Erythroblast (primary cell): ENCODE results near the gene ZFYVE28.

Experiments
- DNase-seq, 2 experiments: peaks; one replicate each; lab custom pipeline; 2025; lab: John Stamatoyannopoulos, UW
- GATA1 ChIP-seq: IDR thresholded peaks from 2 replicates; pipeline ENCODE4 v1.6.1; 2011; ENCODE audit warnings: low read depth, mild to moderate bottlenecking, control low read depth, low read length, moderate library complexity
- POLR2A ChIP-seq: IDR thresholded peaks from 2 replicates; pipeline ENCODE4 v1.6.1; 2011; ENCODE audit warnings: mild to moderate bottlenecking, low read length

ZFYVE28 gene

GRCh38 chr4:2303686-2304320, 114.6 kb downstream of the ZFYVE28 start:
- no peak for DNase-seq
- TF ChIP-seq POLR2A (no peak), GATA1 (no peak)

DNA sequence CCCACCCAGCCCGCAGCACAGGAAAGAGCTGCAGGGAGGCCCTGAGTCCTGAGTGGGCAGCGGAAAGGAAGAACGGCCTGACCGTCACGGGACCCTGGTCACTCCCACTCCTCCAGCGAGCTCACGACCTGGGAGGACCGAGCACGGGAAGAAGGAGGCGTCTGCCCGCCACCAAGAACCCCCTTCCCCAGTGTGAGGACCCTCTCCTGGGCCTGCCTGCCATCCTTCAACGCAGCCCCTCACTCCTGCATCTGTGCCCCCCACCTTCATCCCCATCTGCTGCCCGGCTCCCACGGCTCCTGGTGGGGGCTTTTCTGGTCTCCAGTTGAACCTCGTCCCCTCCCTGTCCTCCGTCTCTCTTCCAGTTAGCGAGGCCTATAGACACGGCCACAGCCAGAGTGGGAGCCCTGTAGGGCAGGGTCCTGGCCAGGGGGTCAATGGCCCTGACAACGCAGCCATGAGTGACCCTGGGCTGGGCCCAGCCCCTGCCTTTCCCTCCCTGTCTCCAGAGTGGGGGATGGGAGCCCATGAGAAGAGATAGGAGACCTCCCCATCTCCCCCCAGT, 115.2 kb downstream of the ZFYVE28 start:
- TF ChIP-seq GATA1 = no peak
- no peak for TF ChIP-seq POLR2A
- DNase-seq = no peak

DNA sequence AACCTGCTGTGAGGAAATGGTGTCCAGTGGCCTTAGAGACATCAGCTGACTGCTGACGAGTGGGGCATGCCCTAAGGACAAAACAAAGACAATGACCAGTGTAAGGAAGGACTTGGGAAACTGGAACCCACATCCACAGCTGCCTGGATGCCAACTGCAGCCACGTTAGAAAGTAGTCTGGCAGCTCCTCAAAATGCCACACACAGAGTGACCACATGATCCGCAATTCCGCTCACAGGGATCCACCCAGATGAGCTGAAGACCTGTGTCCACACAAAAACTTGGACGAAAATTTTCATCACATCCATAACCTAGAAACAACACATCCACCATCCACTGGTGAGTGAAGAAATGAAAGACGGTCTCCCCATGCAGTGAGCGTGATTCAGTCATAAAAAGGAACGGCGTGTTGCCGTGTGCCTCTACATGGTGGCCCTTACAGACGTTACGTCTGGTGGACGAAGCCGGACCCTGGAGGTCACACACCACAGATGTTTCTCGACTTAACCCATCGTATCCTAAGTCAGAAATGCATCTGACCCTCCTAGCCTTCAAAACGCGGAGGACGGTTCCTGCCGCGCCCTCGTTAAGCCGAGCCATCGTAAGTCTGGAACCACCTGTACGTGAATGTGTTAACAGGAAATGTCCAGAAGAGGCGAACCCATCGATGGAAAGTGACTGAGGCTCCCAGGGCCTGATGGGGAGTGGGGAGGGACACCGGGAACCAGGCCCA, 115.9 kb downstream of the ZFYVE28 start:
- no peak for DNase-seq

DNA sequence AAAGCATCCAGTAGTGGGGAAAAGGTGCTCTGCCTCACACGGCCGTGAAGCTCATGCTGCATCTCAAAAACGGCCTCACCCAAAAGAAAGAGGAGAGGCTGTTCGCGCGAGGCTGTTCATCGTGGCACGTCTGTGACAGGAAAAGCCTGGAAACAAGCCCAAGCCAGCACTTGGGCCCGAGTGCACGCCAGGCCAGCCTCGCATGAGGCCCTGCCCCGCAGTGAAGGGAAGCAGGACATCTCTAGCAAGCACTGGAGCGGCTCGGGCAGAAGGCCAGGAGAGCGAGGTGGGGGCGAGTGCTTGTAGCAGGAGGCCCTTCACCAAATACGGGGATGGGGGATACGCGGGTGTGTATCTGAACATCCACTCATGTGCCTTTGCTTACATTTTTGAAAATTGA, 116.6 kb downstream of the ZFYVE28 start:
- no peak for DNase-seq
- no peak for TF ChIP-seq GATA1
- no peak for TF ChIP-seq POLR2A

More for the DNA sequence above, 115.9 kb downstream of the ZFYVE28 start:
- TF ChIP-seq GATA1 (no peak), POLR2A (no peak)

GRCh38 chr4:2301225-2301642, 117.2 kb downstream of the ZFYVE28 start:
- DNase-seq = no peak
- TF ChIP-seq POLR2A = no peak
- no peak for TF ChIP-seq GATA1

GRCh38 chr4:2300431-2301224, 117.8 kb downstream of the ZFYVE28 start:
- no peak for TF ChIP-seq POLR2A
- TF ChIP-seq GATA1 = no peak
- DNase-seq = no peak

DNA sequence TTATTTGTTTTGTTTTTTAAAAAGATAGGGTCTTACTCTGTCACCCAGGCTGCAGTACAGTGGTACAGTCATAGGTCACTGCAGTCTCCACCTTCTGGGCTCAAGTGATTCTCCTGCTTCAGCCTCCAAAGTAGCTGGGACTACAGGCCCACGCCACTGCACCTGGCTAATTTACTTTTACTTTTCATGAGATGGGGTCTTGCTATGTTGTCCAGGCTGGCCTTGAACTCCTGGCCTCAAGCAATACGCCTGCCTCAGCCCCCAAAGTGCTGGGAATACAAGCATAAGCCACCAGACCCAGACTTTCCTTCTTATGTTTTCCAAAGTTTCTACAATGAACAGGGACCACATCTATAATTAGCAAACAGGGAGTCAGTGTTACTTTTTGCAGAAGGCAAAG, 118.7 kb downstream of the ZFYVE28 start:
- DNase-seq = no peak
- no peak for TF ChIP-seq GATA1
- TF ChIP-seq POLR2A = no peak

GRCh38 chr4:2298532-2298991, 119.9 kb downstream of the ZFYVE28 start:
- no peak for DNase-seq
- TF ChIP-seq GATA1 = no peak
- no peak for TF ChIP-seq POLR2A

GRCh38 chr4:2297606-2298531, 120.6 kb downstream of the ZFYVE28 start:
- TF ChIP-seq POLR2A = no peak
- no peak for TF ChIP-seq GATA1
- no peak for DNase-seq

- no peak for TF ChIP-seq POLR2A
- no peak for TF ChIP-seq GATA1
- DNase-seq = no peak
These were observed 121.5 kb downstream of the ZFYVE28 start for GRCh38 chr4:2296631-2297601.

GRCh38 chr4:2295900-2296442, 122.5 kb downstream of the ZFYVE28 start:
- TF ChIP-seq POLR2A = no peak
- DNase-seq = no peak

DNA sequence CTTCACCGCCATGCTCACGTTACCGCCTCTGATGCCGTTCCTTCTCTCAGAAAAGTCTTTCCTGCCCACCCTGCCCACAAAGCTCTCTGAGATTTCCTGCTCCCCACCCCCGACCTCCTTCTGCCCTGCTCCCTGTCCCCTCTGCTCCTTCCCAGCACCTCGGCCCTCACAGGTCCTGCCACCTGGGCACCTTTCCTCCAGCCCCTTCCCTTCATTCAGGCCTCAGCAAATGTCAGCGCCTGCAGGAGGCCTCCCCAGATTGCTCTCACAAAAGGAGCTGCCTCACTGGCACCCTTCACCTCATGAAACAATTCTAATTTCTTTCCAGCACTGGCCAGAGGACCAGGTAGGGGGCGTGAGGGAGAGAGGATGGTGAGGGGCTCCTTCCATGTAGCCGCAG, 122.9 kb downstream of the ZFYVE28 start:
- TF ChIP-seq POLR2A (no peak), GATA1 (no peak)
- no peak for DNase-seq
